HG03066 (cell line): ENCODE measurements around the gene ZEB2.

Experiments used
- ATAC-seq: cut with Tn5 transposase; IDR thresholded peaks from one replicate; pipeline ENCODE4 v1.9.1; 2021; ENCODE audit warnings: low read depth; ENCODE audit not compliant: unreplicated experiment

The ZEB2 gene

DNA sequence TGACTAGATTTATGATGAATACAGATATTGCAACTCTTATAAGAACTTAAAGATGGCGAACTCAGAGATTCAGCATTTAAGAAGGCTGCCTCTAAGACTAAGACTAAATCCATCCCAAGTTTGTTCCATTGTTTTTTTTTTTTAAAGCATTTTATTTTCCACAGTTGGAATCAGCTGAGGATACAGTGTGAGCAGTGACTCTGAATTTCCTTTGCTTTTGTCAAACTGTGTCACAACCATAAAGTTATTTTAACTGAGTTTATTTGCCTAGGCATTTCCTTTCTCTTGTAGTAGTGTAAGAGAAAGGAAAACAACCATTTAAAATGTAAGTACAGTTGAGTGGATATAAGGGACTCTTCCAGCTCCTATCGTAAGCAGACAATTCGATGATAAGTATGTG is 63.9 kb downstream of the ZEB2 start:
- ATAC-seq = no peak

- no peak for ATAC-seq
Observed at GRCh38 chr2:144454466-144455287, 65.2 kb downstream of the ZEB2 start.

GRCh38 chr2:144453486-144454158 is 66.3 kb downstream of the ZEB2 start:
- ATAC-seq = no peak

DNA sequence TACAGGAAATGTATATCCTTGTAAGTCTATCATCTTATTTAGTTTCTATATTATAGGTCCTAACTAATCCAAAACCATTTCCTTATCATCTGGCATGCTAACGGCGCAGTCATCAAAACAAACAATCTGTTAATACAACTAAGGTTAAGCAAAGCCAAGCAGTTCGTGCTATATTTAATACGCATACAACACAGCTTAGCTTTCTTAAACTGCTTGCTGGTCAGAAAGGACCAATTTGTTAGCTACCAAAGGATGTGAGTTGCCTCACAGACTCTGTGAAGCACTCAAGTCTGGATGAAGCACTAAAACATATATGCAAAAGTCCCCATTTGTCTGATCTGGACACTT is 67.0 kb downstream of the ZEB2 start:
- no peak for ATAC-seq

DNA sequence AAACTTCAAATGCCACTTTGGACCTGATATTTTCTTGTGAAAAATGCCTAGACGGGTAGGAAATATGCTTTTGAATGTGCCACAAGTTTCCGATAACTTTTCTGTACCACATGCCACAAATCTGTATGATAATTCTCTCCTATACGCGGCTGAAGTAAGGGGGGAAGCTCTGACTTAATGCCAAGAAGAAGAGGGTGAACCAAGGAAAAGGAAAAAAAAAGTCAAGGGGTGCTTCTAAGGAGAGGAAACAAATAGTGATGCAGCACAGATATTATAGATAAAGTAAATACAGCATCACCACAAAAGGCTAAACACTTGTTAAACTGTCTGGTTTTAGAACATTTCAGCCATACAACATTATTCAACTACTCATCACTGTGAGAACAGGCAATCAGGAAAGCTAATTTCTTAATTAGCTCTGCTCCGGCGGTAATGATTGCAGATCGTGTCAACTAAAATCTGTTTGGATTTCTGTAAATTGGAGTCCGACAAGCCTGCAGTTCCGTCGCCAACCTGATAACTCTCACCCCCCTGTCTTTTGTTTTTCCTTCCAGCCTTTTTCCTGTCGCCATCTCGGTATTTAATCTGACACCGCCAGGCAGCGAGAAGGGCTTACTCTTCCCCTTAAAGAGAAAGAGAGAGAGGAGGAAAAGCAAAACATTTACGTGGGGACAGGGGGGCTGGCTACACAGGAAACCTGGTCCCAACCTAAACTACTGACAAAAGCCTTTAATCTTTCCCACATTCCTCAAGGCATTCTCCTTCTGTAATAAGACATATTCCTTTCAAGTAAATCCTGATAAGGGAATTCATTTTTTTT is 67.5 kb downstream of the ZEB2 start:
- no peak for ATAC-seq

GRCh38 chr2:144451443-144451842 is 68.5 kb downstream of the ZEB2 start:
- no peak for ATAC-seq

GRCh38 chr2:144449028-144449406 is 70.9 kb downstream of the ZEB2 start:
- ATAC-seq = no peak

DNA sequence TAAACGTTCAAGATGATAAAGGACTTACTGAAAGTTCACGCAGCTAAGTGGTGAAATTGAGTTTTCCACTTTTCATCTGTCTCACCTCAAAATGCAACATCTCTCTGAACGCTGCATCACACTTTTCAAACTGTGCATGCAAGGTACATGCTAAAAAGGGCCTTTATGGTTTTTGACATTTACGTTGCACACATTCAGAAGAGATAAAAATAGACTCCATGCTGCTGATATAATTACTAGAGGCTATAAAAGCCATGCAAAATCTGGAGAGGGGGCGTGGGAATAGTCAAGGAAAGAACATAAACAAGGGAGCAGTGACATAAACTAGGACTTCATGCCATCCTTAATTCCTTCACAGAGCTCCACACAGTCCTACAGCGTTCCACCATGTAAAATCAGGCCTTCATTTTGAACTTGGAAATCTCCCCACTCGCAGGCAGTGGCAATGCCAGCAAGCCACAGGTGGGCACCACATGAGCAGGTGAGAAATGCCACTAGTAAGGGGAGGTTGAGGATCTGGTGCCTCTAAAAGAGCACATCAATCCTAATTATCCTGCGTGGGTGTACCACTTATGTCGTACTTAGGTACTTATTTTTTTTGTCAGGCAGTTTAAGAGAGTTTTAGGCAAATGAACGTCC is 71.4 kb downstream of the ZEB2 start:
- ATAC-seq = no peak

DNA sequence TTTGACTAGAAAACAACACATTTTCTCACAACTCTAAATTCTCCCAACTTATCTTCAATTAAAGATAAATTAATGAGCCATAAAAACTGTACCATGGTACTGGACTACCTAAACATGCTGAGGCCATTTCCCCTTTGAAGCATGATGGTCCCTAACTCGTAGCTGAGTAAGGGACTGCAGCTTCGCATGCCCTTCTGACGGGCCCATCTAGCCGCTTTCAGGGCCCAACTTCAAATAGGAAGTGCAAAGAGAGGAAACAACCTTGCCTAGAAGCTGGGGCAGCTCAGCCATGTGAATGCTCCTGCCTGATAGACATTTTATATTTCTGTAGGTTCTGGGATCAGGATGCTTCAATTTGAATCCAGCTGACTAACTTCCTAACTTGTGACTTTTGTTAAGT is 72.4 kb downstream of the ZEB2 start:
- ATAC-seq = no peak

DNA sequence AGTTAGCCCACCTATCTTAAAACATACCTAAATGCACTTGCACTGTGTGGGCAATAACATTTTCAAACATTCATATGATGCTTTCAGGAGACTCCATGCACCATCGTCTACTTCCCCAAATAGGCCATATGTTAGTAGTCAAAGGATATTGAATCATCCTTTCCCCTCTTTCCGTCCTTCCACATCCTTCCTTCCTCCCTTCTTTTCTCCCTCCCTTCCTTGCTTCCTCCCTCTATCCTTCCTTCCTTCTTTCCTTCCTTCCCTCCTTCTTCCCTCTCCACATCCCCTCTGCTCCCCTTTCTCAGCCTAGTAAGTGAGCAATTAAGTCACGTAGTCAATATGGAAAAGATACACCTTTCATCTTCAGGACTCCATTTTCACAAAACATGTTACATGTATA is 73.8 kb downstream of the ZEB2 start:
- no peak for ATAC-seq

DNA sequence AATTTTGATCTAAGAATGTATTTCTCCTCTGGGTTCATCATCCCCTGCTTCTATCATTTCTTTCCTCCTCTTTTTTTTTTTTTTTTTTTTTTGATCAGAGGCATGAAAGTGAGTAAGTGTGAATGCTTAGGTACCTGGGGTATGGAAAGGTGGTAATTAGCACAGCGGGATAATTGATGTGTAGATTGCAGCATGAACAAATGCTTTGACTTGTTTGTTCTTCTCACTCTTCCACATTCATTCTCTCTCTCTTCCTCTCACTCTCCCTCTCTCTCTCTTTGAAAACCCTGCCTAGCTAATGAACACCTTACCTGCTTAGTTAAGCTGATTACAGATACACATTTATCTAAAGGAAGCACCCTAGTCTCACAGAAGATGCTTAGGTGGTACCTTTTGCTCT is 74.7 kb downstream of the ZEB2 start:
- no peak for ATAC-seq

GRCh38 chr2:144443837-144444817 is 75.8 kb downstream of the ZEB2 start:
- ATAC-seq = no peak

GRCh38 chr2:144441711-144442141 is 78.2 kb downstream of the ZEB2 start:
- ATAC-seq = no peak

GRCh38 chr2:144439993-144440392 is 79.9 kb downstream of the ZEB2 start:
- ATAC-seq = no peak

DNA sequence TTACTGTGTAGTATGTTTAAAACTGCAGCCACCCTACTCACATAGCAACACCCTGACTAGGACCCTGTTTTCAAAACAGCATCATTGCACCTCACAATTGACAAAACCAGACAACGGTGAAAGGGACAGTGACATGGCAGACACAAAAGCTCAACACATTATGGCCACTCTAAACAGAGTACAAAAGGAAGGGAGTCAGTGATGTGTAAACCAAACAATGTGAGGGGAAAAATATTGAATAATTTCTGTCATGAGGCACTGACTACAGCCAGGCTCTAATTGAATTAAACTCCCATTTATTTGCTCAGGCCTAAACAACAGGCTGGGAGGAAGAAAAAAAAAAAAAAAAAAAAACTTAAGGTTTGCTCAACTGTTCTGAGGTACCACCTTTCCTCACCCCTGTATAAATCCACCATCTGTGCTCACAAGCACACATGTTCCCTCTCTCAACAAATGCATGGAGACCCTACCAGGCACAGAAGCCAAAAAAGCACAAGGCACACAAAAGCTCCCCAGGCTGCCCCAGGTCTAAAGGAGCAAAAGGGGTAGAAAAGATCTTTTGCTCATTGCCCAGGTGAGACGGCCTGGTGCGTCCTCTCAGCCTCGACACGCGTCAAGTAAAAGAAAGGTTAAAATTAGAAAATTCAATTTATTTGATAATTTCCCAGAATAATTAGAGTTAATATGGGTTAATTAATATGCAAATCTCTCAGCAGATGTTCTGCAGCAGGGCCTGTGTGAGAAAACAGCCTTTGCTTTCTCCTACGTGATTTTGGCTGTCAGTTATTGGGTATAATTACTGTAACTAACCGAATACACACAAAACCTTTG is 80.9 kb downstream of the ZEB2 start:
- ATAC-seq = no peak

DNA sequence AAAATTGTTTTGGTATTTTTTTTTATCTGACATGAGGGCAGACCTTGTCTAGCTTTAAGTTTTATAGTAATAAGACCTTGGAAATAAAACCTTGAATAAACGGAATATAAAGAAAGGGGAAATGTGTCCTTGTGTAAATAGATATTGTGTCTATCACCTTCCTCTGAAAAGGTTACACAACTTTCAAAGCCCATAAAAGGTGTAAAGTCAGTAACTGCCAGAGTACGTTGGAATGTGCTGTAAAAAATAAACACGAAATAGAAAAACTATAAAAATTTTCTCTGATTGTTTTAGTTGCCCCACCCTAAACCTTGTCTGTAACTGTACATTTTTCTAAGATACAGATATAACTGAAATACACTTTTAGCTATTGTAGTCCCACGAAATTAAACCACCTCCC is 82.3 kb downstream of the ZEB2 start:
- no peak for ATAC-seq

DNA sequence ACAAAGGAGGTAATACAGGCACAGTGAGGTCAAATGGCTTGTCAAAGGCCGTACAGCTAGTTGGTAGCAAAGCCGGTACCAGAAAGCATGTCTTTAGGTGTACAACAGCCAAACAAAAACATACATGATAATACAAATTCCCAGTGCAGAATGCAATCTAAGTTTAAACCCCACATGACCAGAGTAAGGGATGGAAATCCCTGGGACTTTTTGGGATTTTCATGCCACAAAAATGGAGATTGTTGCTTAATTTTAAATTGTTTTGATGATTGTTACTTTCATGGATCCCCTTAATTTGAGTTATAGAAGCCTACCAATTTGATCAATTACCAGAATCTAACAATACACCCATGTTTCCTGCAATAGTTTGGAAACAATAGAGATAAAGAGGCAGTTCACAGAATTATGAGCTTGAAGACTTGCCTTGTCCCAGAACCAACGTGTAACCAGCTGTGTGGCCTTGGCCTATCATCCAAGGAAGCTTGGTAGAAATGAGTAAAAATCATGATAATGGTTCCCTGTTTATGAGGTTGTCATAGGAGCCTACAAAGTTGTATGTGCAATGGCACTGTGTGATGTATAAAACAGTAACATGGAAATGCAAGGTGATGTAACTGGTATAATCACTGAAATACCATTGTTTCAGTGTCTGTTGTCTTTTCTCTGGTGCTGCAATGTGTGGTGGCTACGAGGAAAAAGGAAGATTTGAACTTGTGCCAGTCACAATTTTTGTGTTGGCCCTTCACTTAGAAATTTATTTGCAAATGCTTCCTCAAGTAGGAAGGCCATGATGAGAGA is 85.3 kb downstream of the ZEB2 start:
- ATAC-seq = no peak

GRCh38 chr2:144432921-144433320 is 87.0 kb downstream of the ZEB2 start:
- no peak for ATAC-seq
